H1 (cell line): Measurements from ENCODE around the gene ENDOV. TPM values are rescaled to one million over a fixed set of nuclear protein-coding genes. Genes with fewer than 3 reads are reported as not detected.
A peak's percentile ranks its signal among the peaks of the same experiment; 100 is the strongest.

Experiments
- BACH1 ChIP-seq: IDR thresholded peaks from 2 replicates; pipeline ENCODE4 v1.6.1; 2012; ENCODE audit warnings: low read length, improper control_type of control experiment
- CHD1 ChIP-seq: IDR thresholded peaks from 2 replicates; pipeline ENCODE4 v1.6.1; 2012; ENCODE audit warnings: low read depth, low read length, improper control_type of control experiment
- RNF2 ChIP-seq: fragments of 200-900, 300-1000 bp; sonication (generic); IDR thresholded peaks from 2 replicates; pipeline ENCODE4 v1.7.1; 2016; ENCODE audit warnings: borderline replicate concordance, low read depth, mild to moderate bottlenecking, antibody characterized with exemption, low read length; ENCODE audit not compliant: poor library complexity, severe bottlenecking; ENCODE audit errors: missing control alignments
- polyA plus RNA-seq, 7 experiments: library from polyadenylated mRNA; depleted of rRNA in 3 of 7; stranded (reverse) in 5 of 7; unstranded in 2 of 7; fragments of >200 nt in 5 of 7; fragments of 200-250 nt in 2 of 7; gene quantifications; 1 replicate in 5 of 7; 2 replicates in 1 of 7; 4 replicates in 1 of 7; pipeline versions ENCODE4 v1.2.1 to v1.2.3, GENCODE V29; 2011 to 2013; ENCODE audit warnings: missing spikeins in 2 of 7, mixed read lengths in 2 of 7
- total RNA-seq: library from RNA; stranded (reverse); fragmentation: NEBNext Ultra II Directional; extraction: Animal tissue kit (Norgen Biotek cat#: 25700); gene quantifications from 2 replicates; pipeline ENCODE4 v1.2.1, GENCODE V29; 2021
- TF ChIP-seq, protein P1 (sequence below): IDR thresholded peaks from 2 replicates; pipeline ENCODE4 v1.6.1; 2012; ENCODE audit warnings: inconsistent platforms
- TF ChIP-seq, protein P2 (sequence below): IDR thresholded peaks from 2 replicates; pipeline ENCODE4 v1.6.1; 2012; ENCODE audit warnings: inconsistent platforms

ENDOV gene
- total and polyA plus RNA-seq, 2 of the 8 experiments (the other 6 are each of a cell fraction or from before 2014, with no cell fraction given) = 10.6 to 13.3 TPM

- TF ChIP-seq RNF2 = peak; percentile 3
- TF ChIP-seq CHD1 = no peak
- TF ChIP-seq, protein P1, sequence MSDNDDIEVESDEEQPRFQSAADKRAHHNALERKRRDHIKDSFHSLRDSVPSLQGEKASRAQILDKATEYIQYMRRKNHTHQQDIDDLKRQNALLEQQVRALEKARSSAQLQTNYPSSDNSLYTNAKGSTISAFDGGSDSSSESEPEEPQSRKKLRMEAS = peak; percentile 11
- TF ChIP-seq BACH1 = no peak
- TF ChIP-seq, protein P2, sequence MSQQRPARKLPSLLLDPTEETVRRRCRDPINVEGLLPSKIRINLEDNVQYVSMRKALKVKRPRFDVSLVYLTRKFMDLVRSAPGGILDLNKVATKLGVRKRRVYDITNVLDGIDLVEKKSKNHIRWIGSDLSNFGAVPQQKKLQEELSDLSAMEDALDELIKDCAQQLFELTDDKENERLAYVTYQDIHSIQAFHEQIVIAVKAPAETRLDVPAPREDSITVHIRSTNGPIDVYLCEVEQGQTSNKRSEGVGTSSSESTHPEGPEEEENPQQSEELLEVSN = peak; percentile 48; the same call in 1 of the 2 replicates
These were observed 61.2 kb downstream of the ENDOV start, which contains the start of gene NPTX1 (continued) for GRCh38 chr17:80475910-80476876.
